ENCODE results near the gene OR10X1.

OR10X1 gene, protein sequence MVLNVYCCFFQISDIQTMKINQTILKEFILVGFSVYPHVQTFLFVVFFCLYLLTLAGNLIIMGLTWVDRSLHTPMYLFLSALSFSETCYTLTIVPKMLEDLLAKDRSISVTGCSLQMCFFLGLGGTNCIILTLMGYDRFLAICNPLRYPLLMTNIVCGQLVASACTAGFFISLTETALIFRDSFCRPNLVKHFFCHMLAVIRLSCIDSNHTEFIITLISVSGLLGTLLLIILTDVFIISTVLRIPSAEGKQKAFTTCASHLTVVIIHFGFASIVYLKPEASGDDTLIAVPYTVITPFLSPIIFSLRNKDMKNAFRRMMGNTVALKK

GRCh38 chr1:158579733-158580132 lies at the start of gene OR10X1:
Gene OR10X1, minus strand, starts transcription at chr1:158579899. Its CDS starts 0 bp downstream, at chr1:158579899.
- TF ChIP-seq ZFX (IDR thresholded peaks at IDR 0.05; ENCODE audit: borderline replicate concordance) (no peak), CTCF (IDR thresholded peaks at IDR 0.05) (no peak)
- no peak within 1 kb of the TSS for H3K27ac ChIP-seq

DNA sequence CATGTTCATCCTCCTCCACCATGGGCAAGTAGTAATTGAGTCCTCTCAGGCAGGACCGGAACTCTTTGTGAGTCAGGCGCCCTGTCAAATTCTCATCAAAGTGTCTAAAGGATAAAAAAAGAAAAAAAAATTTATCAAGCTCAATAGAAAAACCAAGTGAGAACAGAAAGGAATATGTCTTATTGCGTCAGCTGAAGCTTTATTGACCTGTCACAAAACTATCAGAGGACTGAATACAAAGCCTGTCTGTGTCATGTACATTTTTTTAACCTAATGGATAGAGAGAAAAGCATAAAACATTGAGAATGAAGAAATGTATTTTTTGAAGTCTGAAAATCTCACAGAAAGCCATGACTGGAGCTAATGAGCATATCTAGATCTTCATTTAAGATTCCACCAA lies 34.1 kb upstream of the OR10X1 start:
- no peak for TF ChIP-seq CTCF (IDR thresholded peaks at IDR 0.05)
- no peak overlapping the region for H3K27ac ChIP-seq

- H3K27ac ChIP-seq = no peak overlapping the region
- no peak for TF ChIP-seq ZFX (IDR thresholded peaks at IDR 0.05; ENCODE audit: borderline replicate concordance)
- no peak for TF ChIP-seq CTCF (IDR thresholded peaks at IDR 0.05)
Measured at GRCh38 chr1:158611916-158612315, 32.2 kb upstream of the OR10X1 start.

- TF ChIP-seq CTCF (IDR thresholded peaks at IDR 0.05) (no peak), ZFX (IDR thresholded peaks at IDR 0.05; ENCODE audit: borderline replicate concordance) (no peak)
- no peak overlapping the region for H3K27ac ChIP-seq
Measured at GRCh38 chr1:158607296-158607695, 27.6 kb upstream of the OR10X1 start.

DNA sequence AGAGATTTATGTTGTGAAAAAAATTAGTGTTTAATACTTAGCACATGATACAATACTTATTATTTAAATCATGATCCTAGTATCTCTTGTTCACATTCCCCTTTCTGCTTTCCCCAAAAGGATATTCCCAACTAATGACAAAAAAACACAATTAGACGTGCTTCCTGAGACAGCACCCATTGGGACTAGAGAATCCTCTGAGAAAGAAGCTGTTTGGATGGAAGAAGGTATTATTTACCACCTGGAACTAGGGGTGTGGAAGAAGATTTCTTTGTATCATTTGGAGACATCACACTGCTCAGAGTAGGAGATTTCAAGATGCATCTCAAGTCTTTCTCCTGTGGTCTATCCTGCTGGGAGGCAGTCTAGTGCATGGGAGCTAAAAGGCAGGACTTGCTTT lies 25.3 kb upstream of the OR10X1 start, which contains the start of gene OR10Z1:
OR10Z1 (plus strand) TSS at position 301 of the 400 bp plus-strand sequence. CDS start 1,171 bp downstream, outside the sequence.
- no peak within 1 kb of the TSS for H3K27ac ChIP-seq
- TF ChIP-seq CTCF (IDR thresholded peaks at IDR 0.05) (no peak), ZFX (IDR thresholded peaks at IDR 0.05; ENCODE audit: borderline replicate concordance) (no peak)

DNA sequence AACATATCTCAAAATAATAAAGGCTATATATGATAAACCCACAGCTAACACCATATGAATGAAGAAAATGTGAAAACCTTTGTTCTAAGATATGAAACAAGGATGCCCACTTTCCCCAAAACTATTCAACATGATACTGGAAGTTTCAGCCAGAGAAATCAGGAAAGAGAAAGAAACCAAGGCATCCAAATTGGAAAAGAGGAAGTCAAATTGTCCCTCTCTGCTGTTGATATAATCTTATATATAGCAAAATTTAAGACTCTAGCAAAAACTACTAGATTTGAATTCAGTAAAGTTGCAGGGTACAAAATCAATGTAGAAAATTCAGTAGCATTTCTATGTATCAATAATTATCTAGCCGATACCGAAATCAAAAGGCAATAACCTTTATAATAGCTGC lies 21.0 kb upstream of the OR10X1 start:
- no peak for TF ChIP-seq CTCF (IDR thresholded peaks at IDR 0.05)
- H3K27ac ChIP-seq = no peak overlapping the region

DNA sequence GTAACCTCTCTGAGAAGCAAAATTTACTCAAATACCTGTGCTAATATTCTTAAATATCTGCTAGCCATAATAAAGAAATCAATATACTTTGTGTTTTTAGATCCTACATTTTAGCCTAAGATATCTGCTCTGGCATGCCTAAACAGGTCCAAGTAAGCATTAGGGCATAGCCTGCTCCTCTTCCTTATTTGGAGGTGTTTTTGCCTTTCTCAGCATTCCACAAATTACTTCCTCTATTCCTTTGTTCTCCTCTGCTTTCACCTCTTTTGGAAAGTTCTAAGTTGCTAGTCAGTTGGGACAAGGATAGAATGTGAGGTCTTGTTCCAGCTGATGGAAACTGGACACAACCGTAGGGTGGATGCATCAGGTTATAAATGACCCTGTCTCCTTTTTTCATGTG lies 7.2 kb upstream of the OR10X1 start:
- H3K27ac ChIP-seq = no peak overlapping the region
- TF ChIP-seq ZFX (IDR thresholded peaks at IDR 0.05; ENCODE audit: borderline replicate concordance) (no peak), CTCF (IDR thresholded peaks at IDR 0.05) (no peak)

All from 22Rv1 (cell line).